Liver (tissue), 3 donors: ENCODE results near the gene SEBOX.

Experiments
- JUND ChIP-seq, 2 donors: IDR thresholded peaks; 2 replicates each; pipeline ENCODE4 v1.6.1; 2016; ENCODE audit warnings: antibody characterized with exemption in 2 of 2
- NR2F2 ChIP-seq: IDR thresholded peaks from 2 replicates; pipeline ENCODE4 v1.6.1; 2016; ENCODE audit warnings: antibody characterized with exemption
- TAF1 ChIP-seq: conservative IDR thresholded peaks from 2 replicates; pipeline ENCODE4 v1.6.1; 2016; ENCODE audit warnings: antibody characterized with exemption, mild to moderate bottlenecking
- TF ChIP-seq, protein P1 (sequence below): fragments of 150-350 bp; IDR thresholded peaks from 2 replicates; pipeline ENCODE4 v1.5.1; 2017; ENCODE audit warnings: improper control_type of control experiment, low read depth, low read length; ENCODE audit not compliant: missing input control
- TF ChIP-seq, protein P2 (sequence below): IDR thresholded peaks from 2 replicates; pipeline ENCODE4 v1.6.1; 2016; ENCODE audit warnings: antibody characterized with exemption
- donor health status: healthy.
- donor health status: healthy.

DNA sequence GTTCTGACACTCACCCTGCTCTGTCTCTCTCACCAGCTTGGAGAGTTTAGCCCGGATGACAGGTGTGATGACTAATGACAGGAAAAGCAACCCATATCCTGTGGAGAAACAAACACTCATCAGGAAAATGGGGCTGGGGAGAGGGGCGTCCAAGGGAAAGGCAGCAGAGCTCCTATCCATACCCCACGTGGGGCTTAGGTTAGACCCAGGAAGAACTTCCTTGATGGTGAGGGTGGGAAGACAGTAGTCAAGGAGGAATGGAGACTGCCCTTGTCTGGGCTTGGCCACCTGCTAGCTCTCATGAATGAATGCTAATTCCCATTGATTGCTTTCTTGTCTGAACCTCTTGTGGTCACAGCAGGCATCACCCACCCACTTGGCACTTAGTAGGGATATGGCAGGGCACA lies 37.2 kb upstream of the SEBOX start:
- TF ChIP-seq TAF1 (no peak), NR2F2 (no peak), JUND (IDR thresholded peaks at IDR 0.05) (no peak)
- TF ChIP-seq, protein P1, sequence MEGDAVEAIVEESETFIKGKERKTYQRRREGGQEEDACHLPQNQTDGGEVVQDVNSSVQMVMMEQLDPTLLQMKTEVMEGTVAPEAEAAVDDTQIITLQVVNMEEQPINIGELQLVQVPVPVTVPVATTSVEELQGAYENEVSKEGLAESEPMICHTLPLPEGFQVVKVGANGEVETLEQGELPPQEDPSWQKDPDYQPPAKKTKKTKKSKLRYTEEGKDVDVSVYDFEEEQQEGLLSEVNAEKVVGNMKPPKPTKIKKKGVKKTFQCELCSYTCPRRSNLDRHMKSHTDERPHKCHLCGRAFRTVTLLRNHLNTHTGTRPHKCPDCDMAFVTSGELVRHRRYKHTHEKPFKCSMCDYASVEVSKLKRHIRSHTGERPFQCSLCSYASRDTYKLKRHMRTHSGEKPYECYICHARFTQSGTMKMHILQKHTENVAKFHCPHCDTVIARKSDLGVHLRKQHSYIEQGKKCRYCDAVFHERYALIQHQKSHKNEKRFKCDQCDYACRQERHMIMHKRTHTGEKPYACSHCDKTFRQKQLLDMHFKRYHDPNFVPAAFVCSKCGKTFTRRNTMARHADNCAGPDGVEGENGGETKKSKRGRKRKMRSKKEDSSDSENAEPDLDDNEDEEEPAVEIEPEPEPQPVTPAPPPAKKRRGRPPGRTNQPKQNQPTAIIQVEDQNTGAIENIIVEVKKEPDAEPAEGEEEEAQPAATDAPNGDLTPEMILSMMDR, result no peak
- TF ChIP-seq, protein P2, sequence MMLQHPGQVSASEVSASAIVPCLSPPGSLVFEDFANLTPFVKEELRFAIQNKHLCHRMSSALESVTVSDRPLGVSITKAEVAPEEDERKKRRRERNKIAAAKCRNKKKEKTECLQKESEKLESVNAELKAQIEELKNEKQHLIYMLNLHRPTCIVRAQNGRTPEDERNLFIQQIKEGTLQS, result no peak
